GM21825 (cell line): ENCODE results near the gene SDHAF1.

Experiments used
- ATAC-seq: cut with Tn5 transposase; IDR thresholded peaks from one replicate; pipeline ENCODE4 v1.9.1; 2021; ENCODE audit warnings: mild to moderate bottlenecking, moderate library complexity; ENCODE audit not compliant: unreplicated experiment

Gene SDHAF1

DNA sequence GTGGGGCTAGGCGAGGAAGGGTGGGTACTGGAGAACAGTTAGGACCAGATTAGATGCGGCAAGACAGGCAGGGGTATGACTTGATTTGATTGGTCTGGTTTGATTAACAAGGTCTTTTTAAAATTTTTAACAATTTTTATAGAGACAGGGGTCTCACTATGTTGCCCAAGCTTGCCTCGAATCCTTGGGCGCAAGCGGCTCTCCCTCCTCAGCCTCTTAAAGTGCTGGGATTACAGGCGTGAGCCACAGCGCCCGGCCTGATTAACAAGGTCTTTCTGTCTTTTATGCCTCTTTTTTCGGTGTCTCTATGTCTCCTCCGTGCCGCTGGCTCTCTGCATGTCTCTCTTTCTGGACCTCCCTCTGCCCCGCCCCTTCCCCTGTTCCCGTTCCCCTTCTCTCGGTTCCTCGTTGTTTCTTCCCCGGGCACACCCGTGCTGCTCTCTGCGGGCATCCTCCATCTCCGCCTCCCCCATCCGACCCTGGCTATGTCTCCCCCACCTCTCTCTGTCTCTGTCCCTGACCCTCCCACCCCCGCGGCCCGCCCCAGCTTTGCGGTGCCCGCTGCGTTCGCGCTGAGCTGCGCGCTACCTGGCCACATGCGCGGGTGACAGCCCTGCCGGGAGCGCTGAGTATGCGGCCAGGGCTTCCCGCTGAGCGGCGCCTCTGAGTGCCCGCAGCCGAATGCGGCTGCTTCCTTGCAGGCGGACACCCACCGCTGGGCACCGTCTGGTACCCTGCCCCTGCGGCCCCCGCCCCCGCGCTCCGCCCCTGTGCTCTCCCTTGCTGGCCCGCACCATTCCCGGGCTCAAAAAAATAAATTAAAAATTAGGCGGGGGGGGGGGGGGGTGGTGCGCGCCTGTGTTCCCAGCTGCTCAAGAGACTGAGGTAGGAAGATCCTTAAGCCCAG is 8.1 kb upstream of the SDHAF1 start:
- ATAC-seq, result no peak

DNA sequence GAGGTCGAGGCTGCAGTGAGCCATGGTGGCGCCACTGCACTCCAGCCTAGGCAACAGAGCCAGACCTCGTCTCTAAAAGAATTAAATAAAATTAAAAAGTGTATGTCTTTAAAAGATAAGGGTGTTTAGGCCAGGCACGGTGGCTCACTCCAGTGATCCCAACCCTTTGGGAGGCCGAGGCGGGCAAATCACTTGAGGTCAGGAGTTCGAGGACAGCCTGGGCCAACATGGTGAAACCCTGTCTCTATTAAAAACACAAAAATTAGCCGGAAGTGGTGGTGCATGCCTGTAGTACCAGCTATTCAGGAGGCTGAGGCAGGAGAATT is 7.5 kb upstream of the SDHAF1 start:
- ATAC-seq, result no peak

DNA sequence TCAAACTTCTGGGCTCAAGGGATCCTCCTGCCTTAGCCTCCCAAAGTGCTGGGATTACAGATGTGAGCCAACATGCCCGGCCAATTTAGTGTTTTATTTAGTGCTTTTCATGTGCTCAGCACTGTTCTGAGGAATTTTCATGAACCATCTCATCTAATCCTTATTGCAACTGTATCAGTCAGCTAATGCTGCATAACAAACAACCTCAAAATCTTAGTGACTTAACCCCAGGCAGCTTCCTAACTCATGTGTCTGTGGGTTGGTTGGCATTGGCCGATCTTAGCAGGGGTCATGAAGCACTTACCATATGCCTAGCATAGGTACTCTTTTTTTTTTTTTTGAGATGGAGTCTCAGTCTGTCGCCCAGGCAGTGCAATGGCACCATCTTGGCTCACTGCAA is 6.2 kb upstream of the SDHAF1 start:
- ATAC-seq, result no peak

DNA sequence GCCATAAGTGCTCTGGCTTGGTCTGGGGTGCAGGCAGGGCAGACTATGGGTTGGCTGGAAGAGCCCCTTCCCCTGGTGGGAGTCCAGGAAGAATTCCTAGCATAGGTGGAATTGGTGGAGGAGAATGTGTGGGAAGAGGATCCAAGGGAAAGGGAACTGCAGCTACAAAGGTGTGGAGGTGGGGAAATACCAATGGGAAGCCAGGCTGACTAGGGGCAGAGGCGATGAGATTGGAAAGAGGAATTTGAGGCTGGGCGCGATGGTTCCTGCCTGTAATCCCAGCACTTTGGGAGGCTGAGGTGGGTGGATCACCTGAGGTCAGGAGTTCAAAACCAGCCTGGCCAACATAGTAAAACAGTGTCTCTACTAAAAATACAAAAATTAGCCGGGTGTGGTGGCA is 4.8 kb upstream of the SDHAF1 start:
- no peak for ATAC-seq

DNA sequence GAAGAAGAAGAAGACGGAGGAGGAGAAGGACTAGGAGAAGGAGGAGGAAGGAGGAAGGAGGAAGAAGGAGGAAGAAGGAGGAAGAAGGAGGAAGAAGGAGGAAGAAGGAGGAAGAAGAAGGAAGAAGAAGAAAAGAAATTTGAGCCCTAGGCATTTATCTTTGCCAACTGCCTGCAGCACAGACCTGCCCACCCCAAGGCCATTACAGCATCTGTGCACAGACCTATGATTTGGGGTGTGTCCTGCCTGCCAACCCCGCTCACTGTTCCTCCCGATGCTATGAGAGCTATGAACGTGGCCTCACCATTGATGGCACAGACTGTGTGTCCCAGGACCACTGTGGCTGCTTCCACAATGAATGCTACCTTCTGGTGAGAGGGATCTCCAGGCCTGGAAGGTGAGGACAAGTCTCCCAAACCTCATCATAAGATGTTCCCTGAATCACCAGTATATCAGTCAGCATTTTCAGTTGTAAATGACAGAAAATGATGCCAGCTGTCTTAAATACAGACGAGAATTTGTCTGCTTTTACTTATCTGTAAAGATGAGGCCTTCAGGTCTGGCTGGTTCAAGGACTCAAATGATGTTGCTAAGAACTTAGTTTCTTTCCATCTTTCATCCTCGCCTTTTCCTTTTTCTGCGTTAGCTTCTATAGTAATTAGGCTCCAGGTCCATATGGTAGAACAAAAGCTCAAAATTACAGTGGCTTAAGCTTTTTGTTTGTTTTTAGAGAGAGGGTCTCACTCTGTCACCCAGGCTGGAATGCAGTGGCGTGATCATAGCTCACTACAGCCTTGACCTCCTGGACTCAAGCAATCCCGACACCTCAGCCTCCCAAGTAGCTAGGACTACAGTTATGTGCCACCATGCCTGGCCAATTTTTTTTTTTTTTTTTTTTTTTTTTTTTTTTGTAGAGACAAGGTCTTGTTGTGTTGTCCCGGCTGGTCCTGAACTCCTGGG is 3.9 kb upstream of the SDHAF1 start:
- no peak for ATAC-seq

DNA sequence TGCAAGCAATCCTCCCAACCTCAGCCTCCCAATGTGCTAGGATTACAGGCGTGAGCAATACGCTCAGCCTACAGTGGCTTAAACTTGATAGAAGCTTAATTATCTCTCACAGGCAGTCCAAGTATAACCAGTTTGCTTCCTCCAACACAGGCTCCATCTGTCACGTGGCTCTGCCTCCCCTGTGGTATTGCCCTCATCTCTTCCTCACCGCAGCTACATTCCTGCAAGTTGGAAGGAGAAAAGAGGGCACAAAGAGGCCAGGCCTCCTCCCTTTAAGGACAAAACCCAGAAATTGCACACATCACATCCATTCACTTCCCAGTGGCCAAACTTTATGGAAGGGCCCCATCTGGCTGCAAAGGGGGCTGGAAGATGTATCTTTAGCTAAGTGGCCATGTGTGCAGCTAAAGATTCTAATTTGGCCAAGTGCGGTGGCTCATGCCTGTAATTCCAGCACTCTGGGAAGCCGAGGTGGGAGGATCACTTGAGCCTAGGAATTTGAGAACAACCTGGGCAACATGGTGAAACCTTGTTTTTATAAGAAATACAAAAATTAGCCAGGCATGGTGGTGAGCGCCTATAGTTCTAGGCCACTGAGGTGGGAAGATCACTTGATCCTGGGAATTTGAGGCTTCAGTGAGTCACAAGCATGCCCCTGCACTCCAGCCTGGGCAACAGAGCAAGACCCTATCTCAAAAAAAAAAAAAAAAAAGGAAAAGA is 3.1 kb upstream of the SDHAF1 start:
- no peak for ATAC-seq

DNA sequence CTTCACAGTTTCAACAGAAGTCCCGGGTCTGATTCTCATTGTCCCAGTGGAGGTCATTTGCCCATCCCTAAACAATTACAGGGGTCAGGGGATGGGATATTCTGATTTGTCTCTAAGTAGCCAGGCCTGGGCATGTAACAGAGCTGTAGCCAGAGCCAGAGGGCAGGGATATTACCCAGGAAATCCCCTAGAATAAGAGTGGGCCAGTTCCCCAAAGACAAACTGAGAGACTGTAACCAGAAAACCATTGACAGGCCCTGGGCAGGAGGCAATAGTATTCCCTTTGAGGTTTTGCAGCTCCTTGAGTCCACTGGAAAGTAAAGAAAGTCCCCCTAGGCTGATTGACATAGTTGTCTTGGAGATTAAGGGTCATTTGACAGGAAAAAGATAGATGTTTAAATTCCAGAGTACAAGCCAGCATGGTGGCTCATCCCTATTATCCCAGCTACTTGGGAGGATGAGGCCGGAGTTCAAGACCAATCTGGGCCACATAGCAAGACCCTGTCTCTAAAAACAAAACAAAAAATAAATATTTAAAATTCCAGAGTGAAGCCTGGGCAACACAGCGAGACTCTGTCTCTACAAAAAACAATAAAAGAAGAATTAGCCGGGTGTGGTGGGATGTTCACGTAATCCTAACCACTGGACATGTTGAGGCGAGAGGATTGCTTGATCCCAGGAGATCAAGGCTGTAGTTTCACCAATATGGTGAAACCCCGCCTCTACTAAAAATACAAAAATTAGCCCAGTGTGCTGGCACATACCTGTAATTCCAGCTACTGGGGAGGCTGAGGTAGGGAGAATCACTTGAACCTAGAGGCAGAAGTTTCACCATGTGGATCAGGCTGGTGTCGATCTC is 1.9 kb upstream of the SDHAF1 start:
- no peak for ATAC-seq

DNA sequence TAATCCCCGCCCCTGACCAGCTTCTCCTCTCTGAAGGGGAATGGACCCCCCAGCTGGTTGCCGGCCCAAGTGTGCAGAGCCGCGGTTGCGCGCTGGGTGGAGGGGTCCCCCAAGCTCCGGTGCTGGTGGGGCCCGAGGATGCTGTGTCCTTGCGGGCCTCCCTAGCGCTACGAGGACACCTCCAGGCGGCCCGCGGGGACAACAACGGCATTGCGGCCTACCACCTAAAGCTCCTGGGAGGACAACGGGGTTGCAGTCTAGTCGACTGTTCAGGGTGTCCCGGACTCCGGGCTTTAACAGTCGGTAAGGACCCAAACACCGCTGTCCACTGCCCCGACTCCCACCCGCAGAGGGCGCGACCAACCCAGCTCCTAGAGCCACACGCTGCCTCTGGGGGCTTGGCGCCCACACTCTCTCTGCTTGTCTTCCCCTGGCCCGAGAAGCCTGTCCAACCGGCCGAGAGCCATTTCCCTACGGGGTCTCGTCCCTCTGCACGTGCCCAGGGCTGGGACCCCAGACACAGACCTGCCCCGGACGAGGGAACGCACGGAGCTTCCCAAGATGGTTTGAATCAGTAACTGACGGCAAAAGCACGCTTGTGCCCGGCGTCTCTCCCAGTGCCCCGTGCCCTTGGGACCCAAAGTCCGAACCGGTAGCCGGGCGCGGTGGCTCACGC is 927 bp upstream of the SDHAF1 start:
- no peak for ATAC-seq

DNA sequence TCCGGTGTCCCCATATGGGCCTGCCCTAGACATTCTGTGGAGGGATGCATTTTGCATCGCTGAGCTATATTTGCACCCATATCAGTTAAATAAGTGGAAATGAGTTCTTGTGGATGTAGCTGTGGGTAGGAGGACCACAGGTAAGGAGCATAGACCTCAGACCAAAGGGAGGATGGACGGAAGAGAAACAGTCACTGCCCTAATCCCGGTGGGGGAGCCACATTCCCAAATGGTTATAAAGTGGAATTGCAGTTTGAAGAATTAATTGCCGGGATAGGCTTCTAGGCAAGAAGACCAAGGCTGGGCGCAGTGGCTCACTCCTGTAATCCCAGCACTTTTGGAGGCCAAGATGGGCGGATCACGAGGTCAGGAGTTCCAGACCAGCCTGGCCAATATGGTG is 1.8 kb downstream of the SDHAF1 start:
- ATAC-seq, result no peak

DNA sequence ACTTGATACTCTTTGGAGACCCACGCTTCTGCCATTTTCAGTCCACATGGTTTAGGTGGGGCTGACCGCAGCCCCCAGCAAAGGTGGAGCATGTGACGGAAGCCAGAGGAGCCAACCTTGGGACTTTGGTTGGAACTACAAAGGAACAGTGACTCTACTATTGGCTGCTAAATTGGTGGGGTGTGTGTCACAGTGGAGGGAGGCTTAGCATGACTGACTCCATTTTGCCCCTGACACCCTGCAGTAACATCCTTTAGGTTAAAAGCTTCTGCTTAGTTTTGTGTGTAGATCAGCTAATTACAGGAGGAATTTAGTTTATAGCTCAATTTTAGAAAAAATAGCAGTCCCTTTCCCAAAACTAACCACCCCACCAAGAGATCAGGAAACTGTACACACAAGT is 6.6 kb downstream of the SDHAF1 start:
- ATAC-seq, result no peak

DNA sequence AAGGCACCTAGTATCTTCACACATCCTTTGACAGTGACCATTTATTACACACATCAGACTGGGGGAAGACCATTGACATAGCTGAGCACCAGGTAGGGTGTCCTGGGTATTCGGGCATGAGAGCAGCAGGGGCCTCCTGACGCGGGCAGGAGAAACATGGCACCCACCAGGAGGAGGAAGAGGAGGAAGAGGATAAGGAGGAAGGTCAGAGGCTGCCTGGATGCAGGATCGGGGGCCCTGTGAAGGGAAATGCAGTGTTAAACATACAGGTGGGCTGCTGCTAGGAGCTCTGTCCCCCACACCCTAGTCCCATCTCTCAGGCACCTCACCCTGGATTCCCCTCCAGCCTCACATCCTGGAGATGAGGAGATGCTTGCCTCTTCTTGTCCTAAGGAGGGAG is 8.3 kb downstream of the SDHAF1 start:
- no peak for ATAC-seq

DNA sequence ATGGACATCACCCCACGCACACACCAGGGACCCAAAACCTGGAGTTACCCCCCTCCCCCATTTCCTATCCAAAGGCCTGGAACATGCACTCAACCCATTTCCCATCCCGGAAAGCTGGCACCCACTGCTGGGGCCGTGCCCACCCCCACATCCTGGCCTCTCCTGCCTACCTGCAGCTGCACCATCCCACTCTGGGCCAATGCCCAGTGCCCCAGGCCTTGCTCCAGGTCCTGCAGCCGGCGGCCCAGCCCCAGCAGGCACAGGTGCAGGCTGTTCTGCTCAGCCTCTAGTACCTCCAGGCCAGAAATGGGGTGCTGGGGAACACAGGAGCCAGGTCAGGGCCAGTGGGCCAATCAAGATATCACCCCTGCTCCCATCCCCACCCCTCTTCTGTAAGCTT is 12.0 kb downstream of the SDHAF1 start:
- ATAC-seq, result no peak

DNA sequence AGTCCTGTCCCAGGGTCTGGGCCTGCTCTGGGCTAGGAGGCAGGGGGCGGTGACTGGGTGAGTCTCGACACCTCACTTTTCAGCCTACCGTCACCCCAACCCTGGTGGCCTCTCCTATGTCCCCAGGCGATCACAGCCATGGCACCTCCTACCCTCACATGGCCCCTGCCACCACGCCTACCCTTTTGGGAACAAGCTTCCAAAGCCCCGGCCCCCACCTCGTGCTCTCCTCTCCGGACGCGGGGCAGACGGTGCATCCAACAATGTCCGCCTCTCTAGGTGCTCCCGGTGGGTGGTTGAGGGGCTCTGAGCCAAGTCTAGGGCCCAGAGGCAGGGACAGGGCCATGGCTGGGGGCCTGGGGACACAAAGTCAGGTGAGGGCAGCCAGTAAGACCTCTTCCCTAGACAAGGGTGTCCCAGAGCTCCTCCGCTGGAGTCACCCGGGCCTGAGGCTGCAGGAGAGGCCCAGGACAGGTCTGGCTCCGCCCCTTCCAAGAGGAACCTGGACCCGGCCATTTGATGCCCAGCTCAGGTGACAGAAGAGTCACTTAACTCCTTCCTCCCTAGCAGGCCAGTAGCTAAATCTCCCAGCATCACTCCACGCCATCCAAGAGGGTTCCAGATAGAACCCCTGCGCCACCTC is 13.5 kb downstream of the SDHAF1 start, which contains the start of gene SYNE4:
Gene SYNE4 (minus strand): TSS at position 478 of the 643 bp plus-strand sequence. CDS start 132 bp downstream, at position 346.
- ATAC-seq, result no peak

DNA sequence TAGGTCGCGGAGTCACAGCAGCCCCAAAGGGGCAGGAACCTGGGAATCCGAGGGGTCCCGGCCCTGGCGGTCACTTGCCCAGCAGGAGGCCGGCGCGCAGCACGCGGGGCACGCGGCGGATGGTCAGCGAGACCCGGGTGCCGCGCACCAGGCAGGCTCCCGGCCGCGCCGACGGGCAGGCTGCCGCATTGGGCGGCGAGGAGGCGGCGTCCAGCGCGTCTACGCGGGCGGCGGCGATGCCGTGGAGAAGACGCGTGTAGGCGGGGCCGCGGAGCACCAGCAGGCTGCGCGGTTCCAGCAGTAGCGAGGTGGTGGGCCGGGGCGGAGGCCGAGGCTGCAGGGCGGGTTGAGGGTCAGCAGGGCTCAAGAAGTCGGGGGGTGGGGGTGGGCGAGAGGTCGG is 14.2 kb downstream of the SDHAF1 start:
- no peak for ATAC-seq

DNA sequence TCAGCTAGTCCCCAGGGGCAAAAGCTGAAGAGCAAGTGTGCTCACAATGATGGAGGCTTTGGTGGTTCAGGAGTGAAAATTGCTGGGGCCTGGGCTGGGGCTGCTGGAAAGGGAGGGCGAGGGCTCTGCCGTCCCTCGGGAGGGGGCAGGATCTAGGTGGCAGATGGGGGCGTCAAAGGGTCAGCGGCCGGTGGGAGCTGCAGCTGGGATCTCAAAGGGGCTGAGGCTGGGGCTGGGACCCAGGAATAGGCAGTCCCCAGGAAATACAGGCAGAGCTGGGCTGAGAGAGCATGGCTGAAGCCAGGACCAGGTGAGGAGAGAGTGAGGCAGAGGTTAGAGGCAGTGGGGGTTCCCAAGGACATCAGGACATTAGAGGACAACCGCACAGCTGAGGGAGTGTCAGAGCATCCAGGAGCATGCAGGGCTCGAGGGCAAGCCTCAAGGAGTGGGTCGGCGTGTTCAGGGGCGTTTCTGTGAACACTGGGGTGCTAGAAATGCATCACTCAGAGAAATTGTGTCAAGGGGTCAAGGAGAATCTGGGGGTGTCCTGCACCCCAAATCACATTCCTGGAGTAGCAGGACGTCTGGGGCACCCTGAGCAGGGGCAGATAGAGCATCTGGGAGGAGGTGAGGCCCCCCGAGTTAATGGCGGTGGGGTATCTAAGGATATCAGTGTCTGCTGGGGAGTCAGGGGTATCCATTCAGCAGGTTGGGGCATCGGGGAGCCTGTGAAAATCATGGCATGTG is 14.8 kb downstream of the SDHAF1 start:
- ATAC-seq, result no peak

DNA sequence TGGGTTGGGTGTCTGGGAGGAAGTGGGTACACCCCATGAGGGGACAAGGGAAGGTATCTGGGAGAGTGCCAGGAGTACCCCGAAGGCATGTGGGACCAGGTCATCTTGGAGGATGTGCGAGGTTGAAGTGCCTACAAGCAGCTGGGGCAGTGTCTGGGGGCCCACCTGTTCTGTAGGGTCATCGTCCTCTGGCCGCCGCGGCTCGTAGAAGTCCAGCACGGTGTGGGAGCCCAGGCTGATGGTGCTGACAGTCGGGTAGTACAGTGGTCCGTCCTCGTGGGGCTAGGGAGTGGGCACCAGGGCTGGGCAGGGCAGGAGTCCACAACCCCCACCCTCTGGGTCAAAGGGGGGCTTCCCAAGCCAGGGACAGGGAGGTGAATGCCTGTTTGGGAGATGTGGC is 15.4 kb downstream of the SDHAF1 start:
- ATAC-seq, result no peak

DNA sequence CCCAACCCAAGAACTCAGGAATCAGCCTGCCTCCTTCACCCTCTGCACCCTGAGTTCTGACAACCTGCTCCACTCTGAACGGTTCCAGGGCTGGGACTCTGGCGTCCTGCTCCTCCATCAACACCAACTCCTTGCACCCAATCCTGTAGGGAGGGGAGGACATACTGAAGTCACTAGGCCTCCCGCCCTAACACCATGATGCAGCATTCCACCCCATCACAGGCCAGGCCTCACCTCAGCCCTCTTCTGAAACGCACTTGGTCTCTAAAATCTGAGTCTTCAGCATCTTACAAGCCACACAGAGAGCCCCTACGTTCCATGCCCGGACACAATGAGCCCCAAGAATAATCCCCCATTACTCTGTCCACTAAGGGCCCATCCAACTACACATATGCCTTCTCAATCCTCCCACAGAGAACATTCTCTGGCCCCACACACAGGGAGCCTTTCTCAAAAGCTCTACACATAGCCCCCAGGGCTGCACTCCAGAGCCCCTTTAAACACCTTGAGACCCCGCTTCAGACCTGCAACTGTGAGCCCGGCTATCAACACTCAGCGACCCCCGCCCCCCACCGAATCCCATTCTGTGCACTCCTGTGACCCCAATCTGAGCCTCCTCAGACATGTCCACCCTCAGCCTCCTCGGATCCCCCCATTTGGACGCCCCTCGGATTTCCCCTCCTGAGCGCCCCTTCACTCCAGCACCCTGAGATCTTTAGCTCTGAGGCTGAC is 18.5 kb downstream of the SDHAF1 start:
- ATAC-seq, result no peak
